Chondrocyte (in vitro differentiated cells): ENCODE results near the gene SLC12A3. TPM values are rescaled to one million over a fixed set of nuclear protein-coding genes. Genes with fewer than 3 reads are reported as not detected.

ENCODE experiments used
- DNase-seq: peaks from one replicate; pipeline ENCODE4 v3.0.0; 2021; ENCODE audit warnings: mixed read lengths, low spot score
- H3K27ac Mint-ChIP-seq: one replicate; pipeline ENCODE4 v1.8.0; 2021; ENCODE audit warnings: mild to moderate bottlenecking, moderate library complexity, mixed read lengths; ENCODE audit not compliant: unreplicated experiment
- H3K27me3 Mint-ChIP-seq: 2 replicates; pipeline ENCODE4 v1.8.0; 2021; ENCODE audit warnings: low read depth, mixed read lengths
- H3K36me3 Mint-ChIP-seq: 2 replicates; pipeline ENCODE4 v1.8.0; 2021; ENCODE audit warnings: low read depth, mixed read lengths
- H3K4me1 Mint-ChIP-seq: 2 replicates; pipeline ENCODE4 v1.8.0; 2021; ENCODE audit warnings: low read depth, mild to moderate bottlenecking, mixed read lengths
- H3K4me3 Mint-ChIP-seq: one replicate; pipeline ENCODE4 v1.8.0; 2021; ENCODE audit warnings: mild to moderate bottlenecking, moderate library complexity, mixed read lengths; ENCODE audit not compliant: unreplicated experiment
- H3K9me3 Mint-ChIP-seq: 2 replicates; pipeline ENCODE4 v1.8.0; 2021; ENCODE audit warnings: low read depth, mixed read lengths
- total RNA-seq: library from RNA; stranded (reverse); gene quantifications from 3 replicates; pipeline ENCODE4 v1.2.1, GENCODE V29; 2021
- TF ChIP-seq, protein P1 (sequence below): fragments of 200-600 bp; sonication (generic); IDR thresholded peaks from 2 replicates; pipeline ENCODE4 v1.5.0; 2021; ENCODE audit warnings: antibody characterized with exemption, mild to moderate bottlenecking, moderate library complexity

Gene SLC12A3
- total RNA-seq, 1 donor from 2014 or later = not detected

DNA sequence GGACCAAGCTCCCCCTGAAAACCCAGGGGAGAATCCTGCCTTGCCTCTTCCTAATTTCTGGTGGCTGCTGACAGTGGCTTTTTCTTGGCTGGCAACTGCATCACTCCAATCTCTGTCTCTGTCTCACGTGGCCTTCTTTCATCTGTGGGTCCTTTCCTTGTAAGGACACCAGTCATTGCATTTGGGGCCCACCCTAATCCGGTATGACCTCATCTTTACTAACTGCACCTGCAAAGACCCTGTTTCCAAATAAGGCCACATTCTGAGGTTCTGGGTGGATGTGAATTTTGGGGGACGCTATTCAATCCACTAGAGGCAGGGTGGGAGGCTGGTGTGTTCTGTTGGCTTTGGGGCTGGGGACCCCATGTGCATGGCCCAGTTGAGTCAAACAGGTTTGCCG, 11.0 kb downstream of the SLC12A3 start:
- Mint-ChIP-seq H3K36me3 (no peaks in the 10 kb centered on the region), H3K4me3 (no peak overlapping the region), H3K27ac (no peak overlapping the region), H3K27me3 (no peaks in the 10 kb centered on the region), H3K4me1 (peaks cover 7% of the 10 kb centered on the region), H3K9me3 (no peaks in the 10 kb centered on the region)
- TF ChIP-seq, protein P1, sequence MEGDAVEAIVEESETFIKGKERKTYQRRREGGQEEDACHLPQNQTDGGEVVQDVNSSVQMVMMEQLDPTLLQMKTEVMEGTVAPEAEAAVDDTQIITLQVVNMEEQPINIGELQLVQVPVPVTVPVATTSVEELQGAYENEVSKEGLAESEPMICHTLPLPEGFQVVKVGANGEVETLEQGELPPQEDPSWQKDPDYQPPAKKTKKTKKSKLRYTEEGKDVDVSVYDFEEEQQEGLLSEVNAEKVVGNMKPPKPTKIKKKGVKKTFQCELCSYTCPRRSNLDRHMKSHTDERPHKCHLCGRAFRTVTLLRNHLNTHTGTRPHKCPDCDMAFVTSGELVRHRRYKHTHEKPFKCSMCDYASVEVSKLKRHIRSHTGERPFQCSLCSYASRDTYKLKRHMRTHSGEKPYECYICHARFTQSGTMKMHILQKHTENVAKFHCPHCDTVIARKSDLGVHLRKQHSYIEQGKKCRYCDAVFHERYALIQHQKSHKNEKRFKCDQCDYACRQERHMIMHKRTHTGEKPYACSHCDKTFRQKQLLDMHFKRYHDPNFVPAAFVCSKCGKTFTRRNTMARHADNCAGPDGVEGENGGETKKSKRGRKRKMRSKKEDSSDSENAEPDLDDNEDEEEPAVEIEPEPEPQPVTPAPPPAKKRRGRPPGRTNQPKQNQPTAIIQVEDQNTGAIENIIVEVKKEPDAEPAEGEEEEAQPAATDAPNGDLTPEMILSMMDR = no peak
- no peak for DNase-seq

DNA sequence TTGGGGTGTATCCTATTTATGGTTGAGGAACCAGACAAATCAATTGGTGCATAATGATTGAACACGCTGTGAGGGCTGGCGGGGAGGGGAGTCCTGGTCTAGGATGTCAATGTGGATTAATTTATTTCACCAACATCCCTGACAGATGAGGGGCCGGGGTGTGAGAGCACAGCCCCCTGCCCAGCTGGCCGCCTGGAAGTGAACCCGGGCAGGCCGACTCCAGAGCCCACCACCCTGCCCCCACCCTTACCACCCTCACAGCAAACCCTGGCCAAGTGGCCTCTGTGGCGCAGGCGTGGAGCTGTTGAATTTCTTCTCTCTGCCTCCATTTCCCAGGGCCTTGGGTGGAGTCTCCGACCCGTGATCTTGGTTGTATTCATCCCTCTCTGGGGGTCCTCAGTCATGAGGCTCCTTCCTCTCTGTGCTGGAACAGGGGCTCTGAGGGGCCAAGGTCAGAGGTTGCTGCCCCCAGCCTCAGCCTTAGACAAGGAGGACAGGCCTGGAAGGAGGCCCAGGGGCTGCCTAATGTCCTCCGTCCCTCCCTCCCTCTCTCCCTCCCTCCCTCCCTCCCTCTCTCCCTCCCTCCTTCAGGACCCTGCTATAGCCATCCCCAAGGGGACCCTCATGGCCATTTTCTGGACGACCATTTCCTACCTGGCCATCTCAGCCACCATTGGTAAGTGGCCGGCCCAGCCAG, 12.6 kb downstream of the SLC12A3 start:
- peaks cover 4% of the 10 kb centered on the region for H3K4me1 Mint-ChIP-seq
- H3K4me3 Mint-ChIP-seq = no peak overlapping the region
- DNase-seq = no peak
- no peak overlapping the region for H3K27ac Mint-ChIP-seq
- no peaks in the 10 kb centered on the region for H3K36me3 Mint-ChIP-seq
- TF ChIP-seq, protein P1 = no peak
- no peaks in the 10 kb centered on the region for H3K9me3 Mint-ChIP-seq
- no peaks in the 10 kb centered on the region for H3K27me3 Mint-ChIP-seq

DNA sequence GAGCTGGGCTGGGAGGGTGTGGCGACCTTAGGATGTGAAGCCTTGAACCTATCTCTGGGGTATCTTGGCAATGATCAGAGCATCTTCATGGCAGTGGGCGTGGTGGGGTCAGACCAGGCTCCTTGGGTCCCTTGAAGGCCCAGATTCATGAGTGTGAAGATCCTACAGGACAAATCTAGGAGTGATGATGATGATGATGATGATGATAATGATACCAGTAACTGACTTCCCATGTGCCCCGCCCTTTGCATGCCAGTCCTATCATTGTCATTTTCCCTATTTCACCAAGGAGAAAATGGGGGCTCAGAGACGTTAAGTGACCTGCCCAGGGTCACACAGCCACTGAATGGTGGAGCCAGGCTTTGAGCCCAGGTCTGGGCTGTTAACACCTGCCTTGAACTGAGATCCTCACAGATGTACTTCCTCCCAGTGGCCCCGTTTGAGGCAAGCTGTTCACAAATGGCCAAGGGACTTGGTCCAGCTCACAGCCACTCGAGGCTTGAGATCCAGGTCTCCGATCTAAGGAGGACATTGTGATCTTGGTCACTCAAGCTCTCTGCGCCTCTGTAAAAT, 13.4 kb downstream of the SLC12A3 start:
- H3K36me3 Mint-ChIP-seq = no peaks in the 10 kb centered on the region
- no peaks in the 10 kb centered on the region for H3K27me3 Mint-ChIP-seq
- no peak overlapping the region for H3K27ac Mint-ChIP-seq
- DNase-seq = no peak
- TF ChIP-seq, protein P1 = no peak
- H3K9me3 Mint-ChIP-seq = no peaks in the 10 kb centered on the region
- no peak overlapping the region for H3K4me3 Mint-ChIP-seq
- peaks cover 4% of the 10 kb centered on the region for H3K4me1 Mint-ChIP-seq

DNA sequence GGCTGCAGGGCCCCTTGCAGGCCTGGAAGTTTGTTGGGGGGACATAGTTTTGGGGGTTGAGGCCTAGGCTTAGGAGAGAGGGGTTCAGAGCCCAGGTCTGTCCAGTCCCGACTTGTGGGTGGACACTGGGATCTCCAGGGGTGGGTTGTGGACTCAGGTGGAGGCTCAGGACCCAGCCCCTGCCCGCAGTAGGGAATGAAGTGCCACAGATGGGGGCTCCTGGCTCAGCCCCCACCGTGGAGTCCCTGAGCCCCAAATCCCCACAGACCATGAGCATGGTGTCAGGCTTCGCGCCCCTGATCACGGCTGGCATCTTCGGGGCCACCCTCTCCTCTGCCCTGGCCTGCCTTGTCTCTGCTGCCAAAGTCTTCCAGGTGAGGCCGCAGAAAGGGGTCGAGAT, 14.3 kb downstream of the SLC12A3 start:
- no peaks in the 10 kb centered on the region for H3K27me3 Mint-ChIP-seq
- H3K36me3 Mint-ChIP-seq = no peaks in the 10 kb centered on the region
- peaks cover 4% of the 10 kb centered on the region for H3K4me1 Mint-ChIP-seq
- TF ChIP-seq, protein P1 = no peak
- no peaks in the 10 kb centered on the region for H3K9me3 Mint-ChIP-seq
- H3K27ac Mint-ChIP-seq = no peak overlapping the region
- DNase-seq = no peak
- H3K4me3 Mint-ChIP-seq = no peak overlapping the region

DNA sequence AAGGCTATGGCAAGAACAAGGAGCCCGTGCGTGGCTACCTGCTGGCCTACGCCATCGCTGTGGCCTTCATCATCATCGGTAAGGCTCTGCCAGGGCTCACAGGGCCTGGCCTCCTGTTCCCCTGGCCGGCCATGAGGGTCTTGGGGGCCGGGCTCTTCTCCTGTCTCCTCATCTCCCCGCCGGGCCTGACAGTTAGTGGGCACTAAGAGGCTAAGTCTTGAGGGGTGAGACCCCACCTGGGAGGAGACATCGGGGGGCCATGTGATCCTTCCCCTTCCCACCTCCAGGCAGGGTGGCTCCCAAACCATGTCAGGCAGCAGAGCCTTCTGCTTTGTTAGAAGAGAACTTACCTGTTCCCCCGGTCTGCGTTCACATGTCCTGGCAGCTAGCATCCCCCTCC, 15.2 kb downstream of the SLC12A3 start:
- Mint-ChIP-seq H3K4me1 (no peaks in the 10 kb centered on the region), H3K9me3 (no peaks in the 10 kb centered on the region), H3K4me3 (no peak overlapping the region), H3K36me3 (no peaks in the 10 kb centered on the region), H3K27ac (no peak overlapping the region), H3K27me3 (no peaks in the 10 kb centered on the region)
- TF ChIP-seq, protein P1 = no peak
- DNase-seq = no peak
